GM12878 (cell line): Measurements from ENCODE around the gene NUAK2. TPM values are rescaled to one million over a fixed set of nuclear protein-coding genes. Genes with fewer than 3 reads are reported as not detected.

Experiments used
- ATAC-seq: fragments of 200-7000 bp; cut with Tn5 transposase; 3 replicates; pipeline ENCODE4 v1.9.1; 2020; ENCODE audit warnings: mild to moderate bottlenecking, moderate library complexity
- BruUV-seq: library from RNA; stranded (reverse); fragments of 400-500 nt; replicated peaks from 2 replicates; lab custom pipeline; 2021; lab: Mats Ljungman, UMichigan
- CTCF ChIA-PET: fragments of 300-600 bp; sonication (Branson Sonifier 250); formaldehyde crosslinking; extraction: SDS; loops from one replicate; lab custom pipeline; 2021; ENCODE audit warnings: inconsistent platforms; lab: Yijun Ruan, JAX
- POLR2A ChIA-PET: fragments of 350-600 bp; formaldehyde crosslinking; extraction: SDS; loops from one replicate; lab custom pipeline; 2021; ENCODE audit warnings: inconsistent platforms; lab: Charles Lee
- RAD21 ChIA-PET: fragments of 300-600 bp; sonication (Branson Sonifier 250); formaldehyde crosslinking; loops from one replicate; lab custom pipeline; 2023; ENCODE audit warnings: antibody characterized with exemption; ENCODE audit not compliant: unreplicated experiment; lab: Charles Lee
- SMC1A ChIA-PET: fragments of 300-600 bp; sonication (Branson Sonifier 250); formaldehyde crosslinking; loops from one replicate; lab custom pipeline; 2023; ENCODE audit not compliant: unreplicated experiment, uncharacterized antibody; lab: Charles Lee
- DNase-seq: peaks from one replicate; pipeline ENCODE4 v3.0.0-alpha.2; 2011; ENCODE audit warnings: low read depth, low spot score
- FAIRE-seq: peaks from 3 replicates; lab custom pipeline; 2011; peaks lifted over from hg19 to GRCh38; lab: Jason Lieb, UNC
- H2AFZ ChIP-seq: 2 replicates; pipeline ENCODE4 v1.6.0; 2011; ENCODE audit warnings: low read depth, low read length, control low read depth; ENCODE audit not compliant: control insufficient read depth
- H3K27ac ChIP-seq: 2 replicates; pipeline ENCODE4 v1.5.1; 2011; ENCODE audit warnings: control low read depth; ENCODE audit not compliant: control insufficient read depth, insufficient read depth
- H3K27me3 ChIP-seq, 2 experiments: replicated peaks in 1 of 2; 2 replicates each; pipeline versions ENCODE4 v1.6.0 to v1.6.1; 2011; ENCODE audit warnings: low read length in 1 of 2; ENCODE audit not compliant: control insufficient read depth in 2 of 2, insufficient read depth in 2 of 2
- H3K36me3 ChIP-seq, 2 experiments: 2 replicates each; pipeline ENCODE4 v1.5.1; 2011; ENCODE audit warnings: low read length in 1 of 2; ENCODE audit not compliant: control insufficient read depth in 2 of 2, insufficient read depth in 2 of 2
- H3K4me1 ChIP-seq: 2 replicates; pipeline ENCODE4 v1.6.1; 2011; ENCODE audit warnings: mild to moderate bottlenecking, low read length, moderate library complexity, mixed read lengths; ENCODE audit not compliant: control insufficient read depth, insufficient read depth
- H3K4me2 ChIP-seq: 2 replicates; pipeline ENCODE4 v1.6.0; 2011; ENCODE audit warnings: control low read depth; ENCODE audit not compliant: control insufficient read depth, insufficient read depth
- H3K4me3 ChIP-seq: fragments of 200-600 bp; sonication (generic); 2 replicates; pipeline ENCODE4 v1.5.1; 2016
- H3K79me2 ChIP-seq: 2 replicates; pipeline ENCODE4 v1.6.0; 2011; ENCODE audit warnings: low read length; ENCODE audit not compliant: control insufficient read depth, insufficient read depth
- H3K9ac ChIP-seq: 2 replicates; pipeline ENCODE4 v1.8.0; 2011; ENCODE audit warnings: low read length, control low read depth, mixed read lengths; ENCODE audit not compliant: control insufficient read depth, insufficient read depth
- H3K9me3 ChIP-seq: replicated peaks from 3 replicates; pipeline ENCODE4 v1.5.1; 2011; ENCODE audit warnings: mild to moderate bottlenecking, low read length; ENCODE audit not compliant: control insufficient read depth, insufficient read depth
- H4K20me1 ChIP-seq: 2 replicates; pipeline ENCODE4 v1.6.0; 2011; ENCODE audit not compliant: control insufficient read depth, insufficient read depth
- ASH2L ChIP-seq: fragments of 300-600, 200-600 bp; sonication (generic); IDR thresholded peaks from 2 replicates; pipeline ENCODE4 v1.6.1; 2017; ENCODE audit warnings: low read depth, mild to moderate bottlenecking, borderline replicate concordance
- BRCA1 ChIP-seq: IDR thresholded peaks from 2 replicates; pipeline ENCODE4 v1.6.1; 2011; ENCODE audit warnings: low read depth, low read length, improper control_type of control experiment
- CBFB ChIP-seq: IDR thresholded peaks from 2 replicates; pipeline ENCODE4 v1.6.1; 2016; ENCODE audit warnings: antibody characterized with exemption, low read depth
- CREB1 ChIP-seq: IDR thresholded peaks from 2 replicates; pipeline ENCODE4 v1.6.1; 2012; ENCODE audit warnings: low read depth, mild to moderate bottlenecking, inconsistent platforms
- GABPA ChIP-seq: IDR thresholded peaks from 2 replicates; pipeline ENCODE4 v1.6.1; 2014; ENCODE audit warnings: antibody characterized with exemption, low read depth, mild to moderate bottlenecking, inconsistent platforms
- JUNB ChIP-seq: IDR thresholded peaks from 2 replicates; pipeline ENCODE4 v1.6.1; 2016; ENCODE audit warnings: antibody characterized with exemption, mild to moderate bottlenecking
- KAT2A ChIP-seq: conservative IDR thresholded peaks from 2 replicates; pipeline ENCODE4 v1.6.1; 2011; ENCODE audit warnings: low read depth, low read length; ENCODE audit not compliant: control insufficient read depth
- NR2C1 ChIP-seq: fragments of 450-650 bp; IDR thresholded peaks from 2 replicates; pipeline ENCODE4 v1.6.1; 2017; ENCODE audit warnings: antibody characterized with exemption, mild to moderate bottlenecking, moderate library complexity
- PAX5 ChIP-seq: IDR thresholded peaks from 2 replicates; pipeline ENCODE4 v1.6.1; 2011; ENCODE audit warnings: low read depth, low read length, borderline replicate concordance
- RB1 ChIP-seq: fragments of 450-650 bp; formaldehyde crosslinking; IDR thresholded peaks from 2 replicates; pipeline ENCODE4 v1.6.1; 2017; ENCODE audit warnings: mild to moderate bottlenecking, borderline replicate concordance
- SMAD1 ChIP-seq: fragments of 450-650 bp; IDR thresholded peaks from 2 replicates; pipeline ENCODE4 v1.6.1; 2018; ENCODE audit warnings: mild to moderate bottlenecking, low read depth; ENCODE audit not compliant: partially characterized antibody
- SMAD5 ChIP-seq: IDR thresholded peaks from 2 replicates; pipeline ENCODE4 v1.6.1; 2016; ENCODE audit warnings: antibody characterized with exemption, low read depth
- TAF1 ChIP-seq: IDR thresholded peaks from 2 replicates; pipeline ENCODE4 v1.6.1; 2011; ENCODE audit warnings: mild to moderate bottlenecking, low read depth, low read length, borderline replicate concordance
- ZNF217 ChIP-seq: fragments of 450-650 bp; IDR thresholded peaks from 2 replicates; pipeline ENCODE4 v1.6.1; 2017; ENCODE audit warnings: antibody characterized with exemption, mild to moderate bottlenecking
- WGBS: methylation state at CpG from one replicate; pipeline ENCODE4 v1.1.6; 2016; ENCODE audit warnings: low lambda C conversion rate; ENCODE audit not compliant: insufficient replicate concordance, insufficient coverage; ENCODE audit errors: missing lambda C conversion rate; 5-methylcytosine and 5-hydroxymethylcytosine counted together
- in situ Hi-C: fragments of 300-500 bp; cut with MboI; formaldehyde crosslinking; loops from 9 replicates; pipeline ENCODE4 v1.14.3; 2018; ENCODE audit warnings: mixed read lengths
- intact Hi-C: fragments of 100-400 bp; cut with micrococcal nuclease; formaldehyde crosslinking; loops from one replicate; pipeline ENCODE4 v1.14.2; 2022; ENCODE audit not compliant: unreplicated experiment
- polyA plus RNA-seq, 11 experiments: library from polyadenylated mRNA; depleted of rRNA in 4 of 11; unstranded in 6 of 11; stranded (reverse) in 5 of 11; fragments of >200 nt; fragmentation: Nextera tagmentation in 4 of 11; fragmentation: Illumina TruSeq in 1 of 11; extraction: Ambion mirVana in 4 of 11; extraction: Trizol in 1 of 11; gene quantifications; 1 replicate in 1 of 11; 2 replicates in 10 of 11; pipeline versions ENCODE4 v1.2.1 to v1.2.3, GENCODE V29; 2011 to 2016; ENCODE audit warnings: inconsistent platforms in 2 of 11, missing spikeins in 2 of 11, low read depth in 1 of 11
- total RNA-seq, 4 experiments: library from RNA; depleted of rRNA in 3 of 4; stranded (reverse); fragments of >200 nt in 3 of 4; fragmentation: Illumina TruSeq in 1 of 4; extraction: Trizol in 1 of 4; gene quantifications; 2 replicates each; pipeline versions ENCODE4 v1.2.1 to v1.2.3, GENCODE V29; 2013 to 2021
- TF ChIP-seq, protein P1 (sequence below): fragments of 450-650 bp; IDR thresholded peaks from 2 replicates; pipeline ENCODE4 v1.6.1; 2018; ENCODE audit warnings: borderline replicate concordance, mild to moderate bottlenecking; ENCODE audit not compliant: partially characterized antibody
- TF ChIP-seq, protein P2 (sequence below), 3 experiments: IDR thresholded peaks in 2 of 3; conservative IDR thresholded peaks in 1 of 3; 2 replicates each; pipeline ENCODE4 v1.5.1; 2011; ENCODE audit warnings: low read depth in 3 of 3, low read length in 3 of 3, mild to moderate bottlenecking in 3 of 3, control low read depth in 2 of 3, moderate library complexity in 2 of 3, inconsistent platforms in 1 of 3, mixed read lengths in 1 of 3; ENCODE audit not compliant: control insufficient read depth in 2 of 3, insufficient read depth in 1 of 3; ENCODE audit errors: extremely low read depth in 1 of 3
- TF ChIP-seq, protein P3 (sequence below): IDR thresholded peaks from 2 replicates; pipeline ENCODE4 v1.6.1; 2011; ENCODE audit warnings: low read depth, low read length, improper control_type of control experiment, borderline replicate concordance
- TF ChIP-seq, protein P4 (sequence below): IDR thresholded peaks from 2 replicates; pipeline ENCODE4 v1.6.1; 2011; ENCODE audit warnings: low read depth, mild to moderate bottlenecking, low read length, moderate library complexity, borderline replicate concordance; ENCODE audit errors: extremely low read depth

Gene NUAK2
- total and polyA plus RNA-seq, 10 of the 15 experiments (the other 5 are each of a cell fraction or from before 2014, with no cell fraction given), result 0.27 to 3.0 (median 1.2) TPM

DNA sequence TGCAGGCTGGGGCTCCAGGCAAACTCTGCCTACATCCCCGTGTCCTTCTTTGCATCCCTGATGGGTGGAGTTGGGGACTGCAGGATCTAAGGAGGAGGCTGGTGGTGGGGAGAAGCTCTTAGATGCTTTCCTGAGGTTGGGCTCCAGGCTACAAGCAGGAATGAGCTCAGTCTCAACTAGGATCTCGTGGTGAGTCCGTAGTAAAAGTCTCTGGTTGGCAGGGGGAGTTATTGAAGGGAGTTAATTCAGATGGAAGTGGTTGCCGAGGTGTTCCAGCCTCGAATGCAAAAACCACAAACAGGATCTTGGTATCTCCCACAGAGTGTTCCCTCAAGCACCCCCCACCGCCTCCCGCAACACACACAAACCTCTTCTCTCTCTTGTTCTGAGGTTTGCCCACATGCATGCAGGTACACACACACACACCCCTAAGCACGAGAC is 58.8 kb downstream of the NUAK2 start:
- no peaks in the 10 kb centered on the region; a peak in 1 of 4 replicates for H3K27me3 ChIP-seq
- ChIA-PET SMC1A (interaction anchor here (0.8 to 17.4 kb wide), 10 partner anchors 8 to 286 kb away, joined by 3 to 427 read pairs (median 4); partner anchors contain the start of gene TMCC2), POLR2A (interaction anchor here (0.5 to 1.5 kb wide), 3 partner anchors 9 to 33 kb away, joined by 3 to 5 read pairs (median 3); no protein-coding TSS in a partner anchor), RAD21 (interaction anchor here (1.0 to 21.3 kb wide), 7 partner anchors 8 to 262 kb away, joined by 3 to 728 read pairs (median 10); partner anchors contain the start of gene TMCC2), CTCF (interaction anchor here (0.7 to 42.1 kb wide), 11 partner anchors 9 to 274 kb away, joined by 3 to 2333 read pairs (median 8); partner anchors contain the start of genes DSTYK, NUAK2 and TMCC2)
- H3K4me2 ChIP-seq, result no peak overlapping the region
- no TSS peak for BruUV-seq
- DNase-seq (no peak), ATAC-seq (no peak), FAIRE-seq (no peak)
- H3K9me3 ChIP-seq, result no peaks in the 10 kb centered on the region
- H3K4me1 ChIP-seq, result no peaks in the 10 kb centered on the region
- no peak overlapping the region for H3K27ac ChIP-seq
- no peaks in the 10 kb centered on the region for H3K36me3 ChIP-seq
- intact Hi-C loops, result no loop called here
- H3K9ac ChIP-seq, result no peak overlapping the region
- H3K79me2 ChIP-seq, result no peaks in the 10 kb centered on the region
- H2AFZ ChIP-seq, result no peak overlapping the region
- H3K4me3 ChIP-seq, result no peak overlapping the region
- no peaks in the 10 kb centered on the region; the same call in 1 of the 2 replicates for H4K20me1 ChIP-seq
- in situ Hi-C loops, result no loop called here
- 26% methylated on average over 8 of the region's 8 CpGs for WGBS
- TF ChIP-seq, protein P1, sequence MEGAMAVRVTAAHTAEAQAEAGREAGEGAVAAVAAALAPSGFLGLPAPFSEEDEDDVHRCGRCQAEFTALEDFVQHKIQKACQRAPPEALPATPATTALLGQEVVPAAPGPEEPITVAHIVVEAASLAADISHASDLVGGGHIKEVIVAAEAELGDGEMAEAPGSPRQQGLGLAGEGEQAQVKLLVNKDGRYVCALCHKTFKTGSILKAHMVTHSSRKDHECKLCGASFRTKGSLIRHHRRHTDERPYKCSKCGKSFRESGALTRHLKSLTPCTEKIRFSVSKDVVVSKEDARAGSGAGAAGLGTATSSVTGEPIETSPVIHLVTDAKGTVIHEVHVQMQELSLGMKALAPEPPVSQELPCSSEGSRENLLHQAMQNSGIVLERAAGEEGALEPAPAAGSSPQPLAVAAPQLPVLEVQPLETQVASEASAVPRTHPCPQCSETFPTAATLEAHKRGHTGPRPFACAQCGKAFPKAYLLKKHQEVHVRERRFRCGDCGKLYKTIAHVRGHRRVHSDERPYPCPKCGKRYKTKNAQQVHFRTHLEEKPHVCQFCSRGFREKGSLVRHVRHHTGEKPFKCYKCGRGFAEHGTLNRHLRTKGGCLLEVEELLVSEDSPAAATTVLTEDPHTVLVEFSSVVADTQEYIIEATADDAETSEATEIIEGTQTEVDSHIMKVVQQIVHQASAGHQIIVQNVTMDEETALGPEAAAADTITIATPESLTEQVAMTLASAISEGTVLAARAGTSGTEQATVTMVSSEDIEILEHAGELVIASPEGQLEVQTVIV, result no peak
- TF ChIP-seq, protein P2, sequence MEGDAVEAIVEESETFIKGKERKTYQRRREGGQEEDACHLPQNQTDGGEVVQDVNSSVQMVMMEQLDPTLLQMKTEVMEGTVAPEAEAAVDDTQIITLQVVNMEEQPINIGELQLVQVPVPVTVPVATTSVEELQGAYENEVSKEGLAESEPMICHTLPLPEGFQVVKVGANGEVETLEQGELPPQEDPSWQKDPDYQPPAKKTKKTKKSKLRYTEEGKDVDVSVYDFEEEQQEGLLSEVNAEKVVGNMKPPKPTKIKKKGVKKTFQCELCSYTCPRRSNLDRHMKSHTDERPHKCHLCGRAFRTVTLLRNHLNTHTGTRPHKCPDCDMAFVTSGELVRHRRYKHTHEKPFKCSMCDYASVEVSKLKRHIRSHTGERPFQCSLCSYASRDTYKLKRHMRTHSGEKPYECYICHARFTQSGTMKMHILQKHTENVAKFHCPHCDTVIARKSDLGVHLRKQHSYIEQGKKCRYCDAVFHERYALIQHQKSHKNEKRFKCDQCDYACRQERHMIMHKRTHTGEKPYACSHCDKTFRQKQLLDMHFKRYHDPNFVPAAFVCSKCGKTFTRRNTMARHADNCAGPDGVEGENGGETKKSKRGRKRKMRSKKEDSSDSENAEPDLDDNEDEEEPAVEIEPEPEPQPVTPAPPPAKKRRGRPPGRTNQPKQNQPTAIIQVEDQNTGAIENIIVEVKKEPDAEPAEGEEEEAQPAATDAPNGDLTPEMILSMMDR (IDR thresholded peaks at IDR 0.05 in 2 of 3, conservative IDR thresholded peaks at IDR 0.05 in 1 of 3; ENCODE audit: control insufficient read depth in 2 of 3, extremely low read depth in 1 of 3, insufficient read depth in 1 of 3, low read depth in 3 of 3, low read length in 3 of 3), result no peak
- TF ChIP-seq ZNF217 (no peak), CBFB (no peak), SMAD5 (no peak), SMAD1 (no peak), KAT2A (no peak), NR2C1 (no peak), BRCA1 (no peak), GABPA (no peak), ASH2L (no peak), TAF1 (no peak), CREB1 (no peak), RB1 (no peak), JUNB (no peak), PAX5 (no peak)
- TF ChIP-seq, protein P3, sequence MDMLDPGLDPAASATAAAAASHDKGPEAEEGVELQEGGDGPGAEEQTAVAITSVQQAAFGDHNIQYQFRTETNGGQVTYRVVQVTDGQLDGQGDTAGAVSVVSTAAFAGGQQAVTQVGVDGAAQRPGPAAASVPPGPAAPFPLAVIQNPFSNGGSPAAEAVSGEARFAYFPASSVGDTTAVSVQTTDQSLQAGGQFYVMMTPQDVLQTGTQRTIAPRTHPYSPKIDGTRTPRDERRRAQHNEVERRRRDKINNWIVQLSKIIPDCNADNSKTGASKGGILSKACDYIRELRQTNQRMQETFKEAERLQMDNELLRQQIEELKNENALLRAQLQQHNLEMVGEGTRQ, result no peak
- TF ChIP-seq, protein P4, sequence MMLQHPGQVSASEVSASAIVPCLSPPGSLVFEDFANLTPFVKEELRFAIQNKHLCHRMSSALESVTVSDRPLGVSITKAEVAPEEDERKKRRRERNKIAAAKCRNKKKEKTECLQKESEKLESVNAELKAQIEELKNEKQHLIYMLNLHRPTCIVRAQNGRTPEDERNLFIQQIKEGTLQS, result no peak
